ENCODE results near the gene ACTRT2.

The ACTRT2 gene

DNA sequence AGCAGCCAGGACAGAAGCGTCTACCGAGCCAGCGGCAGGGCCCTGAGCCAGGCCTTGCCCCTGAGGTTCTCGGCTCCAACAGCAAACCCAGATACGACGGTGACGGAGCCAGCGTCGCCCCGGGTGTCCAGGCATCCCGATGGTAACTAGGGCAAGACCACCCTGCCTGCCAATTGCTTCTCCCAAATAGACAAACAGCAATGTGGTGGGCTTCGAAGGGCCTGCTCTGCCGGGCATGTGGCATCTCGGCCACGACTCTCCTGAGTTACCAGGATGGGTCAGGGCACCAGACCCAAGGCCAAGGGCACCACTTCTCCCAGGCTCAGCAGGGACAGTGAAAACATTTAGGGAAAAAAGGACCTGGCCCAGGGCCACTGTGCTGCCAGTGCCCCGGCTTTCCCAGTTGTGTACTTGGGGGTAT is 3.2 kb upstream of the ACTRT2 start:
- DNase-seq (ENCODE audit: low read depth in 2 of 2), result no peak

DNA sequence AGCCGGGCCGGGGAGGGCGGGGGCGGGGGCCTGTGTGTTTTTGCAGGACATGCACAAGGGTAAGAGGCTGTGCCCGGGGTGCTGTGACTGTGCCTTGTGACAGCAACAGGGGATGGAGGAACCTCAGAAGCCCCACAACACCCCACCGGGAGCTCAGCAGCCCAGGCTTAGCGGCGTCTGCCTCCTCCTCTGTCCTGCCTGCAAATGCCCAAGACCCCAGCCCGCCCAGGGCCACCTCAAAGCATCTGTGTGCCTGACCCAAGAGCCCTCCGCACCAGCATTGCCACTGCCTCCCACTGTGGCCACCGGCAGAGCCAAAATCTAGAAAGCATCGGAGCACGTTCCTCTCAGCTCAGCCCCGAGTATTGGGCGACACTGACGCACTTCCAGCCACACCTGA is 2.7 kb upstream of the ACTRT2 start:
- DNase-seq (ENCODE audit: low read depth in 2 of 2), result no peak

DNA sequence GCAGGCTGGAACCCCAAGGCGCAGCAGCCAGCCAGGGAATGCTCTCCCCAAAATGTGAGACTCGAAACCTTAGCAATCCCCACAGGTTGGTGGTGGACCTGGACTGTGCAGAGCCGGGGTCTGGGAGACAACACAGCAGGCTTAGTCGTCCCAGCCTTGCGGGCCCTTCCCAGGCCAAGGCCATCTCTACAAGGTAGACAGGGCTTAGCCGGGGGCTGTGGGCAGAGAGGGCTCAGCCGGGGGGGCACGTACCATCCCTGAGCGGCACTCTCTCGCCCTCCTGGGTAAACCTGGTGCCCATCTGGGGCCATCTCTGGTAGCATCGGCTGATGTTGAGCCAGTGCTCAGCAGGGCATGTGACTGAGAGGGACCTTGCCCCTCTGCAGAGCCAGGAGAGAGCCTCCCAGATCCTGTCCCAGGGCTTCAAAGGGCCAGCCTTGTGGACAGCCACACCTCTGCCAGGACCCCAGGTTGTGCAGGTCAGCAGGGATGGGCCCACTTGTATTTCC is 2.2 kb upstream of the ACTRT2 start:
- DNase-seq (ENCODE audit: low read depth in 2 of 2), result no peak

DNA sequence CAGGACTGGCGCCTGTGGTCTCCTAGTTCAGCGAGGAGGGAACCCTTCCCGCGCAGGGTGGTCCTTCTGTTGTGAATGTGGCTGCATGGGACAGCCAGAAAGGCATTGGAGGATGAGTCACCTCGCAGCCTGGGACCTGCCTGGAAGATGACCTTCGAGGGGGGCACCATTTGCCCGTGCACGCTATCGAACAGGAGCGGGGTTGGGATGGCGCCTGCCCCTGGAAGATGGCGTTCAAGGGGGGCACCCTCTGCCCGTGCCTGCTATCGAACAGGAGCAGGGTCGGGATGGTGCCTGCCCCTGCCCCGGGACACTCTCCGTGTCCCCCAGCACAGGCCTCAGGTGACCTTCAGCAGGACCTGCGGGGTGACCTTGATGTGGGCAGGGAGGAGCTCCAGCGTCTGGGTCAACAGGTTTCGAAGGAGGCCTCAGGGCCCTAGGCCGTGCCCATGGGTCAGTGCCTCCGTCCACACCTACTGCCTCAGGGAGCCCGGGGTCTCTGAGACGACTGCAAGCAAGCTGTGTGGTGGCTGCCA is 1.7 kb upstream of the ACTRT2 start:
- no peak for DNase-seq (ENCODE audit: low read depth in 2 of 2)

DNA sequence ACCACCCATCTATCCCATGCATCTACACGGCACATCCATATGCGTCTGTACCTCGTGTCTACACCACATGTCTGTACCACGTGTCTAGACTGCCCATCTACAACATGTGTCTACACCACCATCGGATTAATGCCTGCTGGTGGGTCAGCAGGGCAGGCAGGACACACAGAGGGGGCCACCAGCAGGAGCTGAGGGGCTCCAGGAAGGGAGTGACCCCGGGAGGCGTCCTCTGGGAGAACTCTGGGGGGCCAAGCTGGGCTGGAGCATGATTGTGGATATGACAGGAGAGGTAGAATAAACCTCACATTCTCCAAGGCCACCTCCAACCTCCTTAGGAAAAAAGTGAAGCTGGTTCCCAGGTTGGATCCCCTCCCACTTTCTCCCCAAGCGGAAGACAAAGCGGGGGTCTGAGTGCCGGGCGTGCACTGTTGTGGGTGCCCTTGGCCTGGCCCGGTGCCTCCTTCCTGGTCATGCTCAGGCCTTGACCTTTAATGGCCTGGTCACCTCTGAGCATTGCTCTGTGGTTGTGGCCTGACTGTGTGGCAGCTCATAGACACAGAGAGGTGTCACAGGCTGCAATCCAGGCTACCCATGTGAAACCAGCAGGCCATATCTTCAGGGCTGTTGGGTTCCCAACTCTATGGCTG is 881 bp upstream of the ACTRT2 start:
- no peak for DNase-seq (ENCODE audit: low read depth in 2 of 2)

DNA sequence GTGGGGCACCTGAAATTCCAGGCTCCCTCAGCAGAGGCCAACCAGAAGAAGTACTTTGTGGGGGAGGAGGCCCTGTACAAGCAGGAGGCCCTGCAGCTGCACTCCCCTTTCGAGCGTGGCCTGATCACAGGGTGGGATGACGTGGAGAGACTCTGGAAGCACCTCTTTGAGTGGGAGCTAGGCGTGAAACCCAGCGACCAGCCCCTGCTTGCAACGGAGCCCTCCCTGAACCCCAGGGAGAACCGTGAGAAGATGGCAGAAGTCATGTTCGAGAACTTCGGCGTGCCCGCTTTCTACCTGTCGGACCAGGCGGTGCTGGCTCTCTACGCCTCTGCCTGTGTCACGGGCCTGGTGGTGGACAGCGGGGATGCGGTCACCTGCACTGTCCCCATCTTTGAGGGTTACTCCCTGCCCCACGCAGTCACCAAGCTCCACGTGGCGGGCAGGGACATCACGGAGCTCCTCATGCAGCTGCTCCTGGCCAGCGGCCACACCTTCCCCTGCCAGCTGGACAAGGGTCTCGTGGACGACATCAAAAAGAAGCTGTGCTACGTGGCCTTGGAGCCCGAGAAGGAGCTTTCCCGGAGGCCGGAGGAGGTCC is 634 bp downstream of the ACTRT2 start:
- DNase-seq (ENCODE audit: low read depth in 2 of 2), result no peak

DNA sequence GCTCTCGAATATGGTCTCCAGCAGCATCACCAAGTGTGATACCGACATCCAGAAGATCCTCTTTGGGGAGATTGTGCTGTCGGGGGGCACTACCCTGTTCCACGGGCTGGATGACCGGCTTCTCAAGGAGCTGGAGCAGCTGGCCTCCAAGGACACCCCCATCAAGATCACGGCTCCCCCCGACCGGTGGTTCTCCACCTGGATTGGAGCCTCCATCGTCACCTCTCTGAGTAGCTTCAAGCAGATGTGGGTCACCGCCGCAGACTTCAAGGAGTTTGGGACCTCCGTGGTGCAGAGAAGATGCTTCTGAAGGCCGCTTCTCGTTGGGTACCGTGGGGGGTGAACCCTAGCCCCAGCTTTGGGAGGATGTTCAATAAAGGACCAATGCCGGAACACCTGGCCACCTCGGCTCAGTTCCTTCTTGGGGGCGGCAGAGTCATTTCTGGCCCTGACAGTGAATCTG is 1.3 kb downstream of the ACTRT2 start:
- no peak for DNase-seq (ENCODE audit: low read depth in 2 of 2)

DNA sequence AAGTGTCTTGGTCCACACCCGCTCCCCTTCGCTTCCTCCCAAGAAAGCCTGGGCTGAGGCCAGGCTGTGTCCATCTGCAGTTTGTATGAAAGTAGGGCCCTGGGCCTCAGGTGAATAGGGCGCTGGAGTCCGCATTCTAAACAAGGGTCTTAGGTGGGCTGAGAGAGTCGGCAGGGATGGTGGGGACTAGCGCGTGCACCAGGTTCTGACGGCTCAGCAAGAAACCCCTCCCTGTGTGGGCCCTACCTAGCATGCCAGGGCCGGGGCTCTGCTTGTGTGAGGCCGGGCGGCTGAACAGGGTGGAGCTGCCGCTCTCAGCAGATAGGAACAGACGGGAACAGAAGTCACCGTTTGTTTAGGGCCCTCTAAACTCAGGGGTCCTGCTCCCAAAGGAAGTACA is 1.7 kb downstream of the ACTRT2 start:
- no peak for DNase-seq (ENCODE audit: low read depth in 2 of 2)

DNA sequence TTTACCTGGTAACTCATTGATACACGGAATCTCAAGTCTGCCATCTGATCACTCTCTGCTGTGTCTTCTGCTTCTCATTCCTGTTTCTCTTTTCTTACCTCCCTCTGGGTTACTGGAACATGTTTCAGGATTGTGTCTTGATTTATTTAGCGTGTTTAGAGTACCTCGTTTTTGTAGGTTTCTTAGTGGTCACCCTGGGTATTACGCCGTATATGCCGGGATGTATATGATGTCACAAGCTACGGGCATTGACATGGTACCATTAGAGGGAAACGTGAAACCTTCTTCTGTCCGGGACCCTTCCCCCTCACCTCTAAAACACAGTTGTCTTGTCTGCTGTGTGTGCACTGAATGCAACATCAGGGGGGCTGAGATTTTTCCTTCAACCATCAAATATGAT is 2.8 kb downstream of the ACTRT2 start:
- no peak for DNase-seq (ENCODE audit: low read depth in 2 of 2)

DNA sequence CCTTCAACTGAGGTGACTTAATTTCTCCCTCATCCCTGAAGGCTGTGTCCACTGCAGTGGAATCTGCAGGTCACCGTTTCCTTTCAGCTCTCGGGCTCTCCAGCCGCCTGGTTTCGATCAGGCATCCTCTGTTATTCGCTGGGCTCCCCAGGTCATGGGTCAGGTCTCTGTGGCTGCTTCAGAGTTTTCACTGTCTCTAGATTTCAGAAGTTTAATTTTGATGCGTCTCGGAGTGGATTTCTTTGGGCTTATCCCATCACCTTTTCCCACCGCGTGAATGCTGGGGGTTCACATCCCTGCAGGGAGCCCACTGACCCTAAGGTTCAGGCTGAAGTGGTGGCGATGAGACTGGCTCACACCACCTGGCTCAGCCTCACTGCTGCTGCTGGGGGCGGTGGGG is 3.3 kb downstream of the ACTRT2 start:
- DNase-seq (ENCODE audit: low read depth in 2 of 2), result no peak

DNA sequence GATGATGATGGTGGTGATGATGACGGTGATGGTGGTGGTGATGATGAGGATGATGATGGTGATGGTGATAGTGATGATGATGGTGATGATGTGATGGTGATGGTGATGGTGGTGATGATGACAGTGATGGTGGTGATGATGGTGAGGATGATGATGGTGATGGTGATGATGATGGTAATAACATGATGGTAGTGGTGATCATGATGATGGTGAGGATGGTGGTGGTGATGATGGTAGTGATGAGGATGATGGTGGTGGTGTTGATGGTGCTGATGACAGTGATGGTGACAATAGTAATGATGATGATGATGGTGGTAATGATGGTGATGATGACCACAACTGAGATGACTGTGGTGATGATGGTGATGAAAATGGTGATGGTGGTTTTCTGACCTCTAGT is 4.9 kb downstream of the ACTRT2 start:
- no peak for DNase-seq (ENCODE audit: low read depth in 2 of 2)

DNA sequence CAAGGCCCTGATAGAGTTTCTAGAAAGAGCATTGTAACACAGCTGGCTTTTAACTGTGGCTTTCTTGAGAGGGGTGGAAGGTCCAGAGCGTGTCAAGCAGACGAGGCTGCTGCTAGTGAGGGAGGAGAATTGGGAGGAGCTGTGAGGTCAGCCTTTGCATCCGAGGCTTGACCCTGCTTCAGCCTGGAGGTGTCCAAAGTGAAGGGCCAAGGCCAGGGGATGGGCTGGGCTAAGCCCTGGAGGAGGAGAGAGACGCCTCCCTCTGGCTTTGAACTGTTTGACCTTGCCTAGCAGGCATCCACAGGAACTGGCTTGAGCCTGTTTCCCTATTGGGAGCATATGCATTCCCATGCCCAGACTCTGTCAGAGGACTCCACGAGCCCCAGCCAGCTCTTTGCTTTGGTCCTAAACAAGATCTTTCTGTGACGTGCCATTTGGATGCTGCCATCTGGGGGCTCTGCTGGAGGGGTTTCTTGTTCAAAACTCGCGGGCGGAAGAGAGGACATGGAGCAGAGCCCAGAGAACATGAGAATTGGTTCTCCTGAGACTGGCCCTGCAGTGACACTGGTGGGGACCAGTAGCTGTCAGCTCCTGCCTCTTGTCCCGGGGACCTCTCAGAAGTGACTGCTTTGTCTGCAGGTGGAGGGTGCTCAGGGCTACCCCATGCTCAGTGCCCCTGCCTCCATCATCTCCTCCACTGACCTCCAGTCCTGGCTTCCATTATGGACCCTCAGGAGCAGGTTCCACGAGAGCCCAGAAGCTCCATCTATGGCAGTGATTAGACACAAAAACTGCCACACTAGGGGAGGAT is 5.5 kb downstream of the ACTRT2 start:
- no peak for DNase-seq (ENCODE audit: low read depth in 2 of 2)

DNA sequence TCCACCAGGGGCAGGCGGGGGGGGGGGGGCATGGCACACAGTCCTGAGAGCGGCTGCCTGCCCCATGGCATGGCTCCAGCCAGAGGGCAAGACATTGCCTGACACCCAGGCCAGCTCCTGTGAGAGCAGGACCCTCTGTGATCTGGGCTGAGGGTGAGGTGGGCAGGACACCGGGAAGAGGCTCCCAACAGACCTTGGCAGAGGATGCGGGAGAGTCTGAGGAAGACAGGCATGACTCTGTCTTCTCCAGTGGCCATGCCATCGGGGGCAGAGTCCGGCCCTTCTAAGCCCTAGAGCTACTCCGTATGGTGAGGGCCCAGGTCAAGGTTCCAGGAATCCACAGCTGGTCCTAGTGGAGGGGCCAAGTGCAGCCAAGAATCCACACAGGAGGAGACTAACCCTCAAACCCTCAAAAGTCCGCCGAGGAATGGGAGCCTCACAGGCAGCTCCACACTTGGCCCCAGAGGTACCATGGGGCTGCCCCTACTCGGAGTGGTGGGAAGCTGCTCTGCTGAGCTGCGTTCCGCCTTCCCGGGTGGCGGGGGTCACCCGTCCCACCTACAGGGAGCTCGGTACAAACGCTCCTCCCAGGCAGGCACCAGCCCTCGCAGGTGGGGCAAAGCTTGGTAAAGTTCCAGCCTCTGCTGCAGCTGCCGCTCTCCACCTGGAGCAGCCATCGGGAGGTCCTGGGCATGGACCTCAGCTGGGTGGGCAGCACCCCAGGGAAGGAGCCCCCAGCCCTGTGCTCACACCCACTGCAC is 6.5 kb downstream of the ACTRT2 start:
- DNase-seq (ENCODE audit: low read depth in 2 of 2), result no peak

DNA sequence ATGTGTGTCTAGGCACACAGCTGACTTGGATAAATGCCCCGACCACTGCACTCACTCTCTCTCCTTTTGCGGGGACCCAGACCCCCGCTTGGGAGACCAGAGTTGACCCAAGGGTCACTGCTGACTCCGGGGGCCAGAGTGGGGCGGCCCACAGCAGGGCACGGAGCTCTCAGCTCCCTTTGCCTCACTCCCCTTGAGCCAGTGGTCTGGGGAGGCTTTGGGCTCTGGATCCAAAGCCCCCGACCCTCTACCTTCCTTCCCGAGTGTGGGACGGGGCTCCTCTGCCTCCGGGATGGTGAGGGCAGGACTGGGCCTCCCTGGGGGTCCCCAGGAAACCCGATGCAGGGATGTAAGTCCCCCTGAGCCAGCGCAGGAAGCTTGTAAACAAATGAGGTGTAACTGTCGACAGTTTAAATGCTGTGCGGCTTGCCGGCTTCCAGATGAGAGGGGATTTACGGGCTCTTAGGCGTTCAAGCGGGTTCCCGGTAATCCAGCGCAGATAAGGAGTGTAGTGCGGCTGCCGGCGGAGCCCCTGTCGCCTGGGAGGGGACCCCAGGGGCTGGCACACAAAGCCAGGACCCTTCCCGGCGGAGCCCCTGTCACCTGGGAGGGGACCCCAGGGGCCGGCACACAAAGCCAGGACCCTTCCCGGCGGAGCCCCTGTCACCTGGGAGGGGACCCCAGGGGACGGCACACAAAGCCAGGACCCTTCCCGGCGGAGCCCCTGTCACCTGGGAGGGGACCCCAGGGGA is 7.4 kb downstream of the ACTRT2 start:
- no peak for DNase-seq (ENCODE audit: low read depth in 2 of 2)

DNA sequence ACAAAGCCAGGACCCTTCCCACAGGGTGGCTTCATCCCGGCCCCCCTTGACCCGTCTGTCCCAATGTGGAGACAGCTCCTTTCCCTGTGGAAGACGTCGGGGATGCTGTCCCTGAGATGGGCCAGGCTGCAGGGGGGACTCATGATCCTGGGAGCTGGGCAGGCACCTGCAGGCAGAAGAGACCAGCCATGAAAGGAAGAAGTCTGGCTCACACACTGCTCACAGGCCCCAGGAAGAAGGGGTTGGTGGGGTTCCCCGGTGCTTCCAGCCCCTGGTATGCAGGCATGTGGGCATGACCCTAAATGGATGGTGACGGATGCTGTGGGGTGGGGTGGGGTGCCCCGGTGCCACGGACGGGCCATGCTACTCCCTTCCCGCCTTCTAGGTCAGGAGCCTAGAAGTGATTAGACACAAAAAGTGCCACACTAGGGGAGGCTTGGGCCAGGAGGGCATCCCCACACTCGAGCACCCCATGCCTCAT is 8.3 kb downstream of the ACTRT2 start:
- no peak for DNase-seq (ENCODE audit: low read depth in 2 of 2)

DNA sequence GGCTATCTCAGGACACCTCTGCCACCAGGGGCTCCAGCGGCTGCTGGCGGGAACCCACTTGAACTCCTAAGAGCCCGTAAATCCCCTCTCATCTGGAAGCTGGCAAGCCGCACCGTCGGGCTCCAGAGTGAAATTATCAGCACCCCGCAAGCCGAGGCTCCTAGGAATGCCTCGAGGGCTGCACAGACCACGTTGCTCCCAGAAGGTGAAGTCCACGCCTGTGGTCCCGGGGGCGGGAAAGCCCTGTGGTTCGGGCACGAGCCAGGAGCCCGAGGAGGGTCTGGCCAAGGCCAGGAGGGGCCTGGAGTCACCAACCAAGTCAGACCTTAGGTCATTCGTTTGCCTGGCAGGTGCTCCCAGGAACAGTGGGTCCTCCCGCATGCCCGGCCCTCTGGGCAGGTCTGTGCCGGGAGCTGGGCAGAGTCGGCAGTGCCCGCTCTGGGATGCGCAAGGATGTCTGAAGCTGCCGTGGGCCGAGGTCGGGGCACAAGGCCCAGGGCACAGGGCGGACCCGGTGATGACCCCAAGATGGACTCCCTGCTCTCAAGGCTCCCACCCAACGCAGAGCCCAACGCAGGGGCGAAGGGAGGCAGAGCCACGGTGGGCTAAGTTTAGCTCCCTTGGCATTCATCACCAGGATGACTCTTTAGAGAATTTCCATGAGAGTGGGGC is 8.9 kb downstream of the ACTRT2 start:
- no peak for DNase-seq (ENCODE audit: low read depth in 2 of 2)

DNA sequence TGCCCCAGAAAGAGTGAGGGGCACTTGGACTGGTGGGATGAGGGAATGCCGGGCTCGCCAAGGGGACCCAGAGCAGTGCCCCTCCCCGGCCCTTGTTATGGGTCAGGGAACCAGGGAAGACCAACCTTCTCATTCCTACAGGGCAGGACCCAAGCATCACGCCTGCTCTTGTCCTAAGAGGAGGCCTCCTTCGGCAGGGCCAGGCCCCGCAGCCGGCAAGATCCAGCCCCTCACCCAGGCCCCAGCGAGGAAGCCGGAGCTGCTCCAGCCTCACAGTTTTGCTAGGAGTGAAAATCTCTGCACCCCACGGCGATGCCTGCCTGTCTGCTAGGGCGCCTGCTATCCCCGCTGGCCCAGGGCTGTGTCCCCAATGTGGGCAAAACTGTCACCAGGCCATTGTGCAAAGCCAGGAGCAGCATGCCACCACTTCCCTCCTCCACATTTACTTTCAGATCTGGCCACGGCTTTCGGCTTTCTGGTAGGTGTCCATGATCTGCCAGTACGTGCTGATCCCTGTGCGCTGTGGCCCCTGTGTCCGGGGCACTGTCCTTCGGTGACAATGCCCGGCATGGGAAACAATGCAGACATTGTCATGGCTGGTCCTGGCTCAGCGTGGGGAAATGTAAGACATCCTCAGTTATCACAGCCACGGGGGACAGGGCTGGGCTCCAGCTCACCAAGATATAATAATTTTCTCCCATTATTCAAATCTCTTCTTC is 9.6 kb downstream of the ACTRT2 start:
- DNase-seq (ENCODE audit: low read depth in 2 of 2), result no peak

DNA sequence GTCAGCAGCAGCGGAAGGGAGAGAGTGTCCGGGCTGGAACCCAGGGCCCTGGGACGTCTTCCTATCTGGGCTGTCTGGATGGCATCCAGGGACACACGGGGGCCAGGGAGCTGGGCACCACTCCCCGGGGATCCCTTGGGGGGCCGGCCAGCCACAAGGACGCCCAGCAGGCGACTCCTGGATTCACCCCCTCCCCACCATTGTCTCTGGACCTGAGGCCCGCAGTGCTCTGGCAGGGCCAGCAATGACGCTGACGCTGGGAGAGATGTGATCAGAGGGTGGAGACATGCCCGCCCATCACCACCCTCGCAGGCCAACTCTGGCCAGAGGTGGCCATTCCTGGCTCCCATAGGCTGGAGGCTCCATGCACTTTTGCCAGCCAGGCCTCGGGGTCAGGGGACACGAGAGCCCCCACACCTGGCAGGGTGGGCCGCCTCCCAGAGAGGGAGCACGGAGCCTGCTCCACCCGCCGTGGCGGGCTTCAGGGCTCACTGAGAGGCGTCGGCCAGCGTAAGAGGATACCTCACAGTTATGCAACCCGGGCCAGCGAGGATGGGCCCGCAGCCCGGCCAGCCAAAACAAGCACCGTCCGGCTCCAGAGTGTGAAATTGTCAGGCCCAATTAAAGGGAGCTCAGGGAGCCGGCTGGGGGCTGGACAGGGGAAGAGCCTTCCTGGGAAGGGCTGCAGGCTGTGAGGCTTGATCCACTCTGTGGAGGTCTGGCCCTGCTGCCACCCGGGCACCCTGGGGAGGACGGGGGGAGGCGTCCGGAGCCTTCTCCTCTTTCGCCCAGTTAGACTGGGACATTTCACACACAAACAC is 10.3 kb downstream of the ACTRT2 start:
- DNase-seq (ENCODE audit: low read depth in 2 of 2), result no peak

Measured in activated CD8-positive, alpha-beta memory T cell treated with anti-CD3 and anti-CD28 coated beads for 4 hours (primary cell).